ENCODE measurements around the gene KCTD8. TPM values are rescaled to one million over a fixed set of nuclear protein-coding genes. Genes with fewer than 3 reads are reported as not detected.

Gene KCTD8
- total RNA-seq, 6 experiments from 2014 or later = not detected

DNA sequence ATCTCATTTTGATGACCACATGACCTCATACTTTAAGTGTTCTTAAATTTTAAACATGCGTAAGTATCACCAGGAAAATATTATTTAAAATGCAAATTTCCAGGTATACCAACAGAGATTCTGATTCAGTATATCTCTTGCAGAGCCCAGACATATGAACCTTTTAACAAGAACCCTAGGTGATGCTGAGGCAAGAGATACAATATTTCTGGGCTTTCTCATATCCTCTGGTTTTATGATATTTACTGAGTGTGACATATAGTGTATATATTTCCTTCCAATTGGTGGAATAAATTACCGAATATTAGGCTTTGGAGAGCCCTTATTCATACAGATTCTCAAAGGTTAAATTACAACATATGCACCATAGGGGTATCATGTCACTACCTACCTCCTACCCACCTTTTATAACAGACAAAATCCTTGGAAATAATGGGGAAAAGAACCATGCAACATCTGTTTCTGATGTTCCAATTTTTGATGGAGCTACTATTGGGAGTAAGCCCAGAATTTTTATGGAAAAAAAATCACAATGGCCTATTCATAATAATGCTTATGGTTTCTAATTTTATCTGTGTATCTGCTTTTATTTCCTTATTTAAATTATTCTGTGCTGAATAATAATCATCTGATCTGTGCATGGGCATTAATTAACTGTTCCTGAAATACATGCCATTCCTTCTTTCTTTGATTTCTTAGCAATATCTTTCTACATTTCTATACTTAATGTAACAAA lies 27.1 kb downstream of the KCTD8 start:
- TF ChIP-seq CTCF (IDR thresholded peaks at IDR 0.05) = no peak
- no peak for TF ChIP-seq POLR2A (IDR thresholded peaks at IDR 0.05)
- intact Hi-C loops (cut with DNase I) = no loop called here
- no peaks in the 10 kb centered on the region for H3K9me3 ChIP-seq
- no peak overlapping the region for H3K27ac ChIP-seq
- DNase-seq = no peak
- H3K4me3 ChIP-seq = no peak overlapping the region
- H3K36me3 ChIP-seq = no peaks in the 10 kb centered on the region
- no peaks in the 10 kb centered on the region for H3K4me1 ChIP-seq
- WGBS (ENCODE audit: insufficient coverage, low coverage, low lambda C conversion rate, missing lambda C conversion rate) = 61% methylated on average over 2 of the region's 2 CpGs
- ATAC-seq = no peak
- H3K27me3 ChIP-seq = no peaks in the 10 kb centered on the region

DNA sequence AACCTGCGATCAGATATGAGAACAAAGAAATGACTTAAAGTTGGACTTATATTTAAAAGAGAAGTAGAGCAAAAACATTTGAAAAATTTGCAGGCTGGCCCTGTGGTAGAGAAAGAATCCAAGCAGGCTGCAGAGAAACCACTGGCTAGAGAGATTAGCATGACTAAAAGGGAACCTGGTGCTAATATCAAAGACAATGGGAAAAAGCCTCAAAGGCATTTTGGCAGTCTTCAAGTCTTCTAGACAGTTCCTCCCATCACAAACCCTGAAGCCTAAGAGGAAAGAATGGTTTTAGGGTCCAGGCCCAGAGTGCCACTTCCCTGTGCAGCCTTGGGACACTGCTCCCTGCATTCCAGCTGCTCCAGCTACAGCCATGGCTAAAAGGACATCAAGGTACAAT lies 33.4 kb downstream of the KCTD8 start:
- intact Hi-C loops (cut with DNase I) = no loop called here
- no peaks in the 10 kb centered on the region for H3K4me1 ChIP-seq
- TF ChIP-seq CTCF (IDR thresholded peaks at IDR 0.05) (no peak), POLR2A (IDR thresholded peaks at IDR 0.05) (no peak)
- no peaks in the 10 kb centered on the region for H3K9me3 ChIP-seq
- no peaks in the 10 kb centered on the region for H3K27me3 ChIP-seq
- 70% methylated on average over 1 of the region's 1 CpG for WGBS (ENCODE audit: insufficient coverage, low coverage, low lambda C conversion rate, missing lambda C conversion rate)
- ATAC-seq = no peak
- H3K4me3 ChIP-seq = no peak overlapping the region
- H3K27ac ChIP-seq = no peak overlapping the region
- H3K36me3 ChIP-seq = no peaks in the 10 kb centered on the region
- DNase-seq = no peak

DNA sequence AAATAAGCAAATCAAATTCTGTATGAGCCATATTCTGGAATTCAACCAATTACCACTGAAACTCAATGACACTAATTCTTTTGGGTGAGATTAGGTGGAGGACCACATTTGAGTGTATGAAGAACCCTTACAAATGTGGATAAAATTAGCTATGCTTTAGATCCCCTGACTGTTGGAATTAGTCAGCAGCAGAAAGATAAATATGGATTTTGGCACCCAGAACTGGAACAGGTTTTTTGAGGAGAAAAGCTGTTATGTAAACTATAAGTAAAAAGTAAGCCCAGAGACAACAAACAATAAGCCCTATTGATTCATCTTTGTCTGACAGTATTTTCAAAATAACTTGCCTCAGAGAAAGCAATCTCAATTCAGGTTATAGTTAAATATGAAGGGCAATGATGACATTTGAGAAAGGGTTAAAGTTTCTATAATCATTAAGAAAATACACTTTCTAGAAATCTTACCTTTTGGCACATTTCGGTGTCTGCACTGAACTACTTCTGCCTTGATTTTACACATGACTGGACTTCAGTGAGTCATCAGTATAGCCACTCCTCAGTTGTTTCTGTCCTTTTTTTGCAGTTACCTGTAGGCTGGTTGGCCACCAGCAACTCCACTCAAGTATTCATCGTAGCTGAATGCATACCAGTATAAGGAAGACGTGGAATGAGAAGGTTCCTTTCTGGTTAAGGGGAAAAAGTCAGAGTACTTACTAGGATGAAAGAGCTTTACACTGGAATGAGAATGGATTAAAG lies 80.0 kb downstream of the KCTD8 start:
- no peaks in the 10 kb centered on the region for H3K36me3 ChIP-seq
- no peak overlapping the region for H3K4me3 ChIP-seq
- no peaks in the 10 kb centered on the region for H3K27me3 ChIP-seq
- no peak for TF ChIP-seq CTCF (IDR thresholded peaks at IDR 0.05)
- no peak for TF ChIP-seq POLR2A (IDR thresholded peaks at IDR 0.05)
- no peaks in the 10 kb centered on the region for H3K9me3 ChIP-seq
- no peak overlapping the region for H3K27ac ChIP-seq
- intact Hi-C loops (cut with DNase I) = no loop called here
- DNase-seq (no peak), ATAC-seq (no peak)
- H3K4me1 ChIP-seq = no peaks in the 10 kb centered on the region
- 50% methylated on average over 3 of the region's 3 CpGs for WGBS (ENCODE audit: insufficient coverage, low coverage, low lambda C conversion rate, missing lambda C conversion rate)

DNA sequence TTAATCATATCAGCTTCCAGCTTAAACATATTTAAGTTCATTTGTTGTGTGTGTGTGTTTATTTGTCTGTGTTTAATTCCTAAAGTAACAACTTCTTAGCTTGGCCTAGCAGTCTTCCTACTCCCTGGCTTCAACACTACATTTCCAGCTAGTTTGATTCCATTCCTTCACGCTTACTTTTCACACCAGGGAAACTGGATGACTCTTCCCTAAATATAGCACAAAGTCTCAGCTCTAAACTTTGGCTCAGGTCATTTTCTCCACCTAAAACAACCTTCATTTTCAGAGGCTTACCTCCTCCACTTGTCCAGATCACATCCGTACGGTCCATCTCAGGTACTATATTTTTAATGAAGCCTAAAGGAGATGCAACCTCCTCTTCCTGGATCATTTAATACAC lies 94.4 kb downstream of the KCTD8 start:
- no peaks in the 10 kb centered on the region for H3K9me3 ChIP-seq
- no peak for ATAC-seq

More for the DNA sequence above, 94.4 kb downstream of the KCTD8 start:
- Histone ChIP-seq H3K4me1 (no peaks in the 10 kb centered on the region), H3K4me3 (no peak overlapping the region), H3K27me3 (no peaks in the 10 kb centered on the region), H3K27ac (no peak overlapping the region), H3K36me3 (no peaks in the 10 kb centered on the region)
- no peak for DNase-seq
- 61% methylated on average over 3 of the region's 3 CpGs for WGBS (ENCODE audit: insufficient coverage, low coverage, low lambda C conversion rate, missing lambda C conversion rate)
- TF ChIP-seq CTCF (IDR thresholded peaks at IDR 0.05) (no peak), POLR2A (IDR thresholded peaks at IDR 0.05) (no peak)
- intact Hi-C loops (cut with DNase I) = no loop called here

Data from right lobe of liver (tissue), 6 donors.